Esophagus squamous epithelium (tissue), 5 donors: ENCODE data around the gene INSC. TPM values are rescaled to one million over a fixed set of nuclear protein-coding genes. Genes with fewer than 3 reads are reported as not detected.

Experiments used
- DNase-seq: peaks from one replicate; lab custom pipeline; 2025; lab: John Stamatoyannopoulos, UW
- H3K27ac ChIP-seq, 4 donors: fragments of 200-600 bp; sonication (generic); one replicate each; pipeline ENCODE4 v1.5.1; 2016 to 2019; ENCODE audit warnings: mild to moderate bottlenecking in 1 of 4
- H3K27me3 ChIP-seq, 4 donors: fragments of 200-600 bp; sonication (generic); 1 replicate in 3 of 4; 2 replicates in 1 of 4; pipeline versions ENCODE4 v1.5.1 to v1.6.0; 2017 to 2021; ENCODE audit warnings: antibody characterized with exemption in 1 of 4
- H3K36me3 ChIP-seq, 3 donors: fragments of 200-600 bp; sonication (generic); one replicate each; pipeline ENCODE4 v1.5.1; 2016 to 2019
- H3K4me1 ChIP-seq, 3 donors: fragments of 200-600 bp; sonication (generic); one replicate each; pipeline ENCODE4 v1.5.1; 2017 to 2019
- H3K4me3 ChIP-seq, 4 donors: fragments of 200-600 bp; sonication (generic); 1 replicate in 3 of 4; 2 replicates in 1 of 4; pipeline ENCODE4 v1.5.1; 2016 to 2019; ENCODE audit warnings: mild to moderate bottlenecking in 2 of 4, moderate library complexity in 1 of 4
- H3K9me3 ChIP-seq, 3 donors: fragments of 200-600 bp; sonication (generic); one replicate each; pipeline ENCODE4 v1.5.1; 2016 to 2019
- POLR2A ChIP-seq, 4 donors: fragments of 450-650 bp; IDR thresholded peaks; one replicate each; pipeline ENCODE4 v1.6.1; 2017; ENCODE audit warnings: antibody characterized with exemption in 4 of 4, mild to moderate bottlenecking in 4 of 4, moderate library complexity in 3 of 4
- WGBS, 2 donors: methylation state at CpG; one replicate each; pipeline ENCODE4 v1.1.5; 2018; 5-methylcytosine and 5-hydroxymethylcytosine counted together
- intact Hi-C: fragments of 100-400 bp; cut with DNase I; formaldehyde crosslinking; loops from one replicate; pipeline ENCODE4 v1.15.0; 2022
- total RNA-seq, 4 donors: library from RNA; depleted of rRNA; stranded (reverse); fragments of >200 nt; gene quantifications; one replicate each; pipeline ENCODE4 v1.1.0, GENCODE V29; 2016
- TF ChIP-seq, protein P1 (sequence below), 6 experiments: fragments of 450-650 bp in 4 of 6; fragments of 200-600 bp in 2 of 6; sonication (generic) in 2 of 6; IDR thresholded peaks; one replicate each; pipeline ENCODE4 v1.5.1; 2016 to 2019; ENCODE audit warnings: antibody characterized with exemption in 6 of 6, mild to moderate bottlenecking in 4 of 6, moderate library complexity in 4 of 6
- donor health status: DM: yes; HTN: yes; CAD: no.

INSC gene
- total RNA-seq, 4 donors from 2014 or later, result 0.30 to 0.38 TPM; not detected in 2

DNA sequence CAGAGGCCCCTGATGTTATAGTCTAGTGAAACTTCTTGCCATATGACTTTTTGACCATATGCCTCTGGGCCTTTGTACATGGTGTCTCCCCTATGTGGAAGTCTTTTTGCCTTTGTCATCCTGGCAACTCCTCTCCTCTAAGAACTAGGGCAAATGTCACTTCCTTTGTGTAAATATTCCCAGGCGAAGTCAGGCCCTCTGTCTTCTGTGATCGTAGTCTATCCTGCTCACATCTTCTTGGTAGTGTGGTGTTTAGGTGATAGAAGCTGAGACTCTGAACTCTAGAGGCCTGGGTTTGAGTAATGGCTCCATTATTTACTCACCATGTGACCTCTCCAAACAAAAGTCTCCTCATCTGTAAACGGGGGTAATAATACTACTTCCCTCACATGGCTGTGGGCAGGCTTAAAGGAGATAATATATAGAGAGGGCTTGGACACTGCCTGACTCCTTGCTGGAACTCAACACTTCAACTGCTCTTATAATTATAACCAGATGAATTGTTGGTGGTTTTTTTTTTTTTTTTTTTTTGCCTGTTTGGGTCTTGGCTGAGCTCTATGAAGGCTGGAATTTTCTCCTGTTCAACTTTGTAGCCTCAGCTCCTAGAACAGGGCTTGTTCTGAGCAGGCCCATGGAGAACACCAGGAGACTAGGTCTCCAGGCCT is 43.8 kb downstream of the INSC start:
- no peak for DNase-seq
- no peak overlapping the region for H3K27ac ChIP-seq

DNA sequence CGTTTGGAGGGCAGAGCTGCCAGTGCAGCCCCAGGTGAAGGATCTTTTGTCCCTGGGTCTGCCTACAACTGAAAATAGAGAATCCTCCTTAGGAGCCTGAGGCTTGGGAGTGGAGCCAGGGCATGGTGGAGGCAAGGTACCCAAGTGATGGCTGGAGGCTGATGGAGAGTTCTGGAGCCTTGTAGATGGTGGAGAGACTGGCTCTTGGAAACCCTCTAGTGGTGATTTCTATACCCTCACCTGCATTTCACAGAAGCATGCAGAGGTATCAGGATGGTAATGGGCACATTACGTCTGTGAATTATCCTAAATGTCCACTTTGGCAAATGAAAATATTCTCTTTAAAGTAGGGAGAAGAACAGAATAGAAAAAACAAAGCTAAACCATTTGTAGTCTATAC is 44.4 kb downstream of the INSC start:
- no peak for DNase-seq

More for the DNA sequence above, 43.8 kb downstream of the INSC start:
- H3K36me3 ChIP-seq, result no peaks in the 10 kb centered on the region
- no peak for TF ChIP-seq POLR2A (IDR thresholded peaks at IDR 0.05)
- TF ChIP-seq, protein P1, sequence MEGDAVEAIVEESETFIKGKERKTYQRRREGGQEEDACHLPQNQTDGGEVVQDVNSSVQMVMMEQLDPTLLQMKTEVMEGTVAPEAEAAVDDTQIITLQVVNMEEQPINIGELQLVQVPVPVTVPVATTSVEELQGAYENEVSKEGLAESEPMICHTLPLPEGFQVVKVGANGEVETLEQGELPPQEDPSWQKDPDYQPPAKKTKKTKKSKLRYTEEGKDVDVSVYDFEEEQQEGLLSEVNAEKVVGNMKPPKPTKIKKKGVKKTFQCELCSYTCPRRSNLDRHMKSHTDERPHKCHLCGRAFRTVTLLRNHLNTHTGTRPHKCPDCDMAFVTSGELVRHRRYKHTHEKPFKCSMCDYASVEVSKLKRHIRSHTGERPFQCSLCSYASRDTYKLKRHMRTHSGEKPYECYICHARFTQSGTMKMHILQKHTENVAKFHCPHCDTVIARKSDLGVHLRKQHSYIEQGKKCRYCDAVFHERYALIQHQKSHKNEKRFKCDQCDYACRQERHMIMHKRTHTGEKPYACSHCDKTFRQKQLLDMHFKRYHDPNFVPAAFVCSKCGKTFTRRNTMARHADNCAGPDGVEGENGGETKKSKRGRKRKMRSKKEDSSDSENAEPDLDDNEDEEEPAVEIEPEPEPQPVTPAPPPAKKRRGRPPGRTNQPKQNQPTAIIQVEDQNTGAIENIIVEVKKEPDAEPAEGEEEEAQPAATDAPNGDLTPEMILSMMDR (IDR thresholded peaks at IDR 0.05), result no peak
- H3K4me3 ChIP-seq, result no peak overlapping the region
- 40 to 74% methylated on average over 3 of the region's 3 CpGs for WGBS, 2 donors
- no peaks in the 10 kb centered on the region for H3K27me3 ChIP-seq
- H3K4me1 ChIP-seq, result no peaks in the 10 kb centered on the region
- H3K9me3 ChIP-seq, result no peaks in the 10 kb centered on the region
- intact Hi-C loops, result no loop called here

DNA sequence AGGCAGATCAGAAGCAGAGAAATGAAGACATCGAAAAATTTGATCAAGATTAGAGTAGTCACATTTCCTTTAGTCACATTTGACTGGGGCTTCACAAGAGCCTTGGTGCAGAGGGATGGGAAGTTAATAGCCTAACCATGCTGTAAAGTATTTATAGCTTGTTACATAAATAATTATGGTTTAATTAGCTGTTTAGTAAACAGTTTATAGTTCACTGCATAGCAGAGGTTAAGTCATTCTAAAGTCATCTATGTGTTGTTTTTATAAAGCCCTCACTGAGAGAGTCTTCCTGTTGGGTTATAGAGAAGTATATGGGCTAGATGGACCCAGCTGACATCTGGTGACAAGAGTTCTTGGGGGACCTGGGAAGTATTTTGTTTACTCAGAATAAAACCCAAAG is 47.1 kb downstream of the INSC start:
- Histone ChIP-seq H3K9me3 (no peaks in the 10 kb centered on the region), H3K36me3 (no peaks in the 10 kb centered on the region), H3K4me3 (no peak overlapping the region), H3K4me1 (no peaks in the 10 kb centered on the region), H3K27ac (no peak overlapping the region), H3K27me3 (no peaks in the 10 kb centered on the region)
- intact Hi-C loops, result no loop called here
- WGBS, 2 donors, result 43 to 64% methylated on average over 1 of the region's 1 CpG
- no peak for DNase-seq
- TF ChIP-seq POLR2A (IDR thresholded peaks at IDR 0.05), result no peak
- TF ChIP-seq, protein P1 (IDR thresholded peaks at IDR 0.05), result no peak

More for the DNA sequence above, 44.4 kb downstream of the INSC start:
- Histone ChIP-seq H3K27me3 (no peaks in the 10 kb centered on the region), H3K9me3 (no peaks in the 10 kb centered on the region), H3K27ac (no peak overlapping the region), H3K36me3 (no peaks in the 10 kb centered on the region), H3K4me3 (no peak overlapping the region), H3K4me1 (no peaks in the 10 kb centered on the region)
- WGBS, 2 donors, result 27 to 47% methylated on average over 1 of the region's 2 CpGs
- intact Hi-C loops, result no loop called here
- no peak for TF ChIP-seq POLR2A (IDR thresholded peaks at IDR 0.05)
- TF ChIP-seq, protein P1 (IDR thresholded peaks at IDR 0.05), result peak in 2 of 6 experiments; percentile 23 to 26

DNA sequence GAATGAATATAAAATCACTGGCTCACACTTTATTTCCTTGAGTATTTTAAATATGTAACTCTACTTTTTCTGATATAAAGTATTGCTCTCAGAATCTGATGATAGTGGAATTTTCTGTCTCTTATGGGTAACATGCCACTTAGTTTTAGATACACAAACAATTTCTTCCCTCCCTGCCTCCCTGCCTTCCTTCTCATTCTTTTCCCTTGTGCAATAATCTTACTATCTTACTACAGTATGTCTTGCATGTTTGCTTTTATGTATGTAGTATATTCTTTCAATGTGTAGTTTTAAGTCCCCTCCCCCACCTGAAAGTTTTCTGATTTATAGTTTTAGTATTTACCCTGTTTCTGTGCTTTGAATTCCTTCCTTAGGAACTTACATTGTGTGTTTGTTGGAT is 48.4 kb downstream of the INSC start:
- Histone ChIP-seq H3K9me3 (no peaks in the 10 kb centered on the region), H3K27ac (no peak overlapping the region), H3K4me3 (no peak overlapping the region), H3K27me3 (no peaks in the 10 kb centered on the region), H3K36me3 (no peaks in the 10 kb centered on the region), H3K4me1 (no peaks in the 10 kb centered on the region)
- no peak for DNase-seq
- TF ChIP-seq, protein P1 (IDR thresholded peaks at IDR 0.05), result no peak
- TF ChIP-seq POLR2A (IDR thresholded peaks at IDR 0.05), result no peak
- intact Hi-C loops, result no loop called here

DNA sequence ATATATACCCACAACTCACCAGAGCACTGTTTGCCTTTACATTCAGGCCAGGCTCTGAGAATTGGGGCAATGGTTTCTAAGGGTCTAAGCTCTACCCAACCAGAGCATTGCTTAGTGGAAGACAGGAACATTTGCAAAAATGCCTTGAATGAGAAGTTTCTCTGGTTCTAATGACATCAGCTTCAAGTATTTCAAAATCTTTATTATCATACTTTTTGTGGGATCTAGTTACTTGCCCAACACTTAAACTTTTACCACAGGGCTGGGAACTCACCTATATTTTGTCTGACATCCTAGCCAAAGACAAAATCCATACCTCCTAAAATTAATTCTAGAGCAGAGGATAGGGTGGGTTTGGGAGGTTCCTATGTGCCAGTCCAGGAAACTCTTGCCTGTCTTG is 51.5 kb downstream of the INSC start:
- Histone ChIP-seq H3K27ac (no peak overlapping the region), H3K36me3 (no peaks in the 10 kb centered on the region), H3K27me3 (no peaks in the 10 kb centered on the region), H3K4me1 (no peaks in the 10 kb centered on the region), H3K9me3 (no peaks in the 10 kb centered on the region), H3K4me3 (no peak overlapping the region)
- intact Hi-C loops, result no loop called here
- DNase-seq, result no peak
- no peak for TF ChIP-seq POLR2A (IDR thresholded peaks at IDR 0.05)
- TF ChIP-seq, protein P1 (IDR thresholded peaks at IDR 0.05), result no peak
